Heart left ventricle (tissue), 13 donors: ENCODE measurements around the gene ARHGAP26.

Experiments used
- POLR2A ChIP-seq, 2 donors: fragments of 450-650 bp; IDR thresholded peaks; one replicate each; pipeline ENCODE4 v1.6.1; 2017; ENCODE audit warnings: antibody characterized with exemption in 2 of 2, mild to moderate bottlenecking in 2 of 2, moderate library complexity in 2 of 2
- TF ChIP-seq, protein P1 (sequence below), 12 donors: fragments of 200-600 bp; sonication (generic) in 4 of 12; IDR thresholded peaks; one replicate each; pipeline versions ENCODE4 v1.5.0 to v1.8.0; 2018 to 2022; ENCODE audit warnings: antibody characterized with exemption in 12 of 12, mild to moderate bottlenecking in 5 of 12
- donor health status: ischemic (EF 13 %, LVEDD 7.1; RV severe dilation, severe dysfunction).
- donor health status: DM: no; HTN: yes; CAD: no.
- donor health status: DM: no; HTN: no; CAD: no.
- donor health status: ischemic (EF 25% LVEDD 6.9; RV normal size, moderate dysfunction).
- donor health status: ischemic (EF 25% LVEDD 5.7; RV mildly dilated, moderate dysfunction).
- donor health status: ischemic (EF 35%, LVEDD 5.7; RV mildly dilated, moderate dysfunction).
- donor health status: nonischemic (EF 11% LVEDD 7.7; RV severe dilation, severe dysfunction).
- donor health status: DM: yes; HTN: yes; CAD: no.
- donor health status: PGD.
- donor health status: ischemic (EF 29% LVEDD 5.4; RV normal size, mild dysfunction).
- donor health status: nonischemic (EF 23%, LVEDD 6.1; RV moderate dilation, normal function).

DNA sequence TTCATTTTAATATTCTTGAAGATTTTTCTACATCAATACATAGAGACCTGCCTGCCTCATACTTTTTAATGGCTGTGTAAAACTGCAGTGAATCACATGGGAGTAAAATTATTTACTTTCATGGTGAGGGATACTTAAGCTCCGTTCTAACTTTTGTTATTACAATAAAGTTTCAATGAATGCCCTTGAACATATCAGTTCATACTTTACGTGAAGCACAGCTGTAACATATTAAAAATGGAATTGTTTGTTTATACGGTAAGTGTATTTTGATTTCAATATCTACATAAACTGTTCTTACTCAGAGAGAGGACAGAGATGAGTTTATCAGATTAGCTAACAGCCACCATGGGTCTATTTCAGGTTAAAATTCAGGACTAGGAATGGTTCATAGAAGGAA, 478.2 kb downstream of the ARHGAP26 start:
- TF ChIP-seq POLR2A (IDR thresholded peaks at IDR 0.05): no peak
- TF ChIP-seq, protein P1, sequence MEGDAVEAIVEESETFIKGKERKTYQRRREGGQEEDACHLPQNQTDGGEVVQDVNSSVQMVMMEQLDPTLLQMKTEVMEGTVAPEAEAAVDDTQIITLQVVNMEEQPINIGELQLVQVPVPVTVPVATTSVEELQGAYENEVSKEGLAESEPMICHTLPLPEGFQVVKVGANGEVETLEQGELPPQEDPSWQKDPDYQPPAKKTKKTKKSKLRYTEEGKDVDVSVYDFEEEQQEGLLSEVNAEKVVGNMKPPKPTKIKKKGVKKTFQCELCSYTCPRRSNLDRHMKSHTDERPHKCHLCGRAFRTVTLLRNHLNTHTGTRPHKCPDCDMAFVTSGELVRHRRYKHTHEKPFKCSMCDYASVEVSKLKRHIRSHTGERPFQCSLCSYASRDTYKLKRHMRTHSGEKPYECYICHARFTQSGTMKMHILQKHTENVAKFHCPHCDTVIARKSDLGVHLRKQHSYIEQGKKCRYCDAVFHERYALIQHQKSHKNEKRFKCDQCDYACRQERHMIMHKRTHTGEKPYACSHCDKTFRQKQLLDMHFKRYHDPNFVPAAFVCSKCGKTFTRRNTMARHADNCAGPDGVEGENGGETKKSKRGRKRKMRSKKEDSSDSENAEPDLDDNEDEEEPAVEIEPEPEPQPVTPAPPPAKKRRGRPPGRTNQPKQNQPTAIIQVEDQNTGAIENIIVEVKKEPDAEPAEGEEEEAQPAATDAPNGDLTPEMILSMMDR (IDR thresholded peaks at IDR 0.05): no peak
